GM19468 (cell line): Measurements from ENCODE around the gene TCP1.

Experiments used
- ATAC-seq: cut with Tn5 transposase; IDR thresholded peaks from one replicate; pipeline ENCODE4 v1.9.1; 2021; ENCODE audit warnings: mild to moderate bottlenecking, moderate library complexity, moderate number of reproducible peaks; ENCODE audit not compliant: unreplicated experiment; ENCODE audit errors: extremely low read depth

Gene TCP1

GRCh38 chr6:159778542-159779103 is 10.8 kb downstream of the TCP1 start:
- ATAC-seq, result no peak

GRCh38 chr6:159778131-159778530 is 11.3 kb downstream of the TCP1 start:
- no peak for ATAC-seq

GRCh38 chr6:159777240-159777904 is 12.0 kb downstream of the TCP1 start:
- ATAC-seq, result no peak

- no peak for ATAC-seq
These were observed 17.2 kb downstream of the TCP1 start for GRCh38 chr6:159772196-159772595.

- ATAC-seq, result no peak
These were observed 19.9 kb downstream of the TCP1 start for GRCh38 chr6:159769470-159769869.

GRCh38 chr6:159766906-159767305 is 22.5 kb downstream of the TCP1 start:
- ATAC-seq, result no peak

- ATAC-seq, result no peak
These were observed 26.6 kb downstream of the TCP1 start for GRCh38 chr6:159762681-159763293.

GRCh38 chr6:159761873-159762680 is 27.3 kb downstream of the TCP1 start, which contains the start of gene ACAT2:
TSS of gene ACAT2 (plus strand) at chr6:159762045. CDS start at chr6:159762088, 43 bp downstream.
- peak; percentile 93 for ATAC-seq

- ATAC-seq, result no peak
These were observed 28.1 kb downstream of the TCP1 start for GRCh38 chr6:159761129-159761872.

GRCh38 chr6:159760602-159761057 is 28.8 kb downstream of the TCP1 start:
- ATAC-seq, result no peak

- no peak for ATAC-seq
These were observed 29.8 kb downstream of the TCP1 start for GRCh38 chr6:159759645-159760044.

GRCh38 chr6:159758031-159759001 is 31.1 kb downstream of the TCP1 start:
- no peak for ATAC-seq

- no peak for ATAC-seq
These were observed 32.9 kb downstream of the TCP1 start for GRCh38 chr6:159756508-159756907.

- no peak for ATAC-seq
These were observed 34.2 kb downstream of the TCP1 start for GRCh38 chr6:159754959-159755914.

- no peak for ATAC-seq
These were observed 35.0 kb downstream of the TCP1 start for GRCh38 chr6:159754401-159754800.

- no peak for ATAC-seq
These were observed 36.1 kb downstream of the TCP1 start for GRCh38 chr6:159753081-159753872.

GRCh38 chr6:159751448-159751847 is 38.0 kb downstream of the TCP1 start:
- ATAC-seq, result no peak
